PC-3 (cell line): ENCODE data around the gene VAMP4. TPM values are rescaled to one million over a fixed set of nuclear protein-coding genes. Genes with fewer than 3 reads are reported as not detected.

Experiments used
- ATAC-seq: fragments of 200-7000 bp; cut with Tn5 transposase; 2 replicates; pipeline ENCODE4 v1.9.1; 2020; ENCODE audit warnings: mild to moderate bottlenecking, moderate library complexity
- BruUV-seq: library from RNA; stranded (reverse); fragments of 400-500 nt; replicated peaks from 2 replicates; lab custom pipeline; 2021; lab: Mats Ljungman, UMichigan
- CTCF ChIA-PET: fragments of 300-600 bp; sonication (Branson Sonifier 250); formaldehyde crosslinking; loops from one replicate; lab custom pipeline; 2022; ENCODE audit warnings: antibody characterized with exemption; lab: Charles Lee
- POLR2A ChIA-PET: fragments of 300-600 bp; sonication (Branson Sonifier 250); formaldehyde crosslinking; loops from one replicate; lab custom pipeline; 2022; ENCODE audit warnings: antibody characterized with exemption; ENCODE audit not compliant: unreplicated experiment; lab: Charles Lee
- DNase-seq: peaks from one replicate; pipeline ENCODE4 v3.0.0-alpha.2; 2015
- H2AFZ ChIP-seq: fragments of 300-600 bp; sonication (generic); 2 replicates; pipeline ENCODE4 v1.6.0; 2016; ENCODE audit warnings: antibody characterized with exemption, low read length
- H3F3A ChIP-seq: fragments of 300-600 bp; sonication (generic); one replicate; pipeline ENCODE4 v1.6.0; 2017; ENCODE audit warnings: antibody characterized with exemption, low read length, control low read depth, mild to moderate bottlenecking; ENCODE audit not compliant: unreplicated experiment
- H3K27ac ChIP-seq: fragments of 300-600 bp; sonication (generic); 2 replicates; pipeline ENCODE4 v1.5.1; 2016; ENCODE audit warnings: mild to moderate bottlenecking, low read length
- H3K27me3 ChIP-seq: fragments of 300-600 bp; sonication (generic); 2 replicates; pipeline ENCODE4 v1.6.1; 2016; ENCODE audit warnings: low read length, mixed read lengths
- H3K36me3 ChIP-seq: fragments of 300-600 bp; sonication (generic); 2 replicates; pipeline ENCODE4 v1.6.1; 2016; ENCODE audit warnings: low read depth, mixed run types, low read length, mixed read lengths
- H3K4me1 ChIP-seq: fragments of 300-600 bp; sonication (generic); 2 replicates; pipeline ENCODE4 v1.5.1; 2016; ENCODE audit warnings: low read length; ENCODE audit not compliant: insufficient read depth
- H3K4me2 ChIP-seq: fragments of 300-600 bp; sonication (generic); 2 replicates; pipeline ENCODE4 v1.6.0; 2016; ENCODE audit warnings: low read length
- H3K4me3 ChIP-seq: fragments of 300-600 bp; sonication (generic); 2 replicates; pipeline ENCODE4 v1.5.1; 2016; ENCODE audit warnings: mild to moderate bottlenecking, low read length, mixed read lengths
- H3K79me2 ChIP-seq: fragments of 300-600 bp; sonication (generic); 2 replicates; pipeline ENCODE4 v1.6.1; 2017; ENCODE audit warnings: low read length, mixed read lengths
- H3K9ac ChIP-seq: fragments of 300-600 bp; sonication (generic); 2 replicates; pipeline ENCODE4 v1.6.0; 2016; ENCODE audit warnings: mild to moderate bottlenecking, low read length
- H3K9me2 ChIP-seq: fragments of 300-600 bp; sonication (generic); replicated peaks from 2 replicates; pipeline ENCODE4 v1.6.1; 2016; ENCODE audit warnings: mixed run types, low read length, mixed read lengths
- H3K9me3 ChIP-seq: fragments of 300-600 bp; sonication (generic); 2 replicates; pipeline ENCODE4 v1.6.1; 2016; ENCODE audit warnings: low read length, mixed read lengths
- H4K20me1 ChIP-seq: fragments of 300-600 bp; sonication (generic); 2 replicates; pipeline ENCODE4 v1.6.1; 2016; ENCODE audit warnings: low read length, mixed read lengths
- EZH2 ChIP-seq: fragments of 300-600 bp; sonication (generic); IDR thresholded peaks from one replicate; pipeline ENCODE4 v1.6.1; 2017; ENCODE audit warnings: antibody characterized with exemption, mild to moderate bottlenecking, low read length; ENCODE audit not compliant: unreplicated experiment
- EZH2phosphoT487 ChIP-seq: fragments of 300-600 bp; sonication (generic); IDR thresholded peaks from 2 replicates; pipeline ENCODE4 v1.6.1; 2018; ENCODE audit warnings: mild to moderate bottlenecking, antibody characterized with exemption, low read length, borderline replicate concordance
- intact Hi-C: fragments of 100-400 bp; cut with micrococcal nuclease; formaldehyde crosslinking; loops from 2 replicates; pipeline ENCODE4 v1.9.0; 2023
- total RNA-seq: library from RNA; depleted of rRNA; stranded (reverse); fragments of >200 nt; gene quantifications from 2 replicates; pipeline ENCODE4 v1.2.3, GENCODE V29; 2014
- TF ChIP-seq, protein P1 (sequence below): fragments of 300-600 bp; sonication (generic); conservative IDR thresholded peaks from 2 replicates; pipeline ENCODE4 v1.5.1; 2017; ENCODE audit warnings: antibody characterized with exemption, low read depth, mild to moderate bottlenecking, low read length

Gene VAMP4
- total RNA-seq, 1 experiment from 2014 or later, result 7.2 TPM

DNA sequence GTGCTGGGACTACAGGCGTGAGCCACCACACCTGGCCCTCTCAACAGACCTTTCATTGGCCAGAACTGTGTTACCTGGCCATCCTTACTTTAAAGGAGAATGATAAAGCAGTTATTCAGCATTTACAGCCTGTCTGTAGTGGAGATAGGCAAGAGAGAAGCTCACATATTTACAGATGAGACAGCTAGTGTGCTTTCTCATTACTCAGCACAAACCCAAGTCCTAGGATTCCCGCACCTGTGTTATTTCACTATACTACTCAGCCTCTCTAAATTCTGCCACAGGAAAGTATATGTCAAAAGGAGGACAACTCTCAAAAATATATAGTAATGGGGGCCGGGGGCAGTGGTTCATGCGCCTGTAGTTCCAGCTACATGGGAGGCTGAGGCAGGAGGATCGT is 73.5 kb downstream of the VAMP4 start:
- no TSS peak for BruUV-seq
- peaks cover 70% of the 10 kb centered on the region for H3K27me3 ChIP-seq
- no peak overlapping the region for H2AFZ ChIP-seq
- H3K4me2 ChIP-seq, result no peak overlapping the region
- H3K79me2 ChIP-seq, result no peaks in the 10 kb centered on the region
- H3K36me3 ChIP-seq, result no peaks in the 10 kb centered on the region
- H3K4me1 ChIP-seq, result no peaks in the 10 kb centered on the region
- H3F3A ChIP-seq, result no peaks in the 10 kb centered on the region
- no peak overlapping the region for H3K9ac ChIP-seq
- CTCF ChIA-PET, result no interaction called here
- H4K20me1 ChIP-seq, result no peaks in the 10 kb centered on the region
- no peak for DNase-seq
- no peaks in the 10 kb centered on the region for H3K9me3 ChIP-seq
- no peak overlapping the region for H3K4me3 ChIP-seq
- POLR2A ChIA-PET, result interaction anchor here (0.6 kb wide), 1 partner anchor 49 kb away, joined by 4 read pairs; no protein-coding TSS in a partner anchor
- H3K27ac ChIP-seq, result no peak overlapping the region
- TF ChIP-seq, protein P1, sequence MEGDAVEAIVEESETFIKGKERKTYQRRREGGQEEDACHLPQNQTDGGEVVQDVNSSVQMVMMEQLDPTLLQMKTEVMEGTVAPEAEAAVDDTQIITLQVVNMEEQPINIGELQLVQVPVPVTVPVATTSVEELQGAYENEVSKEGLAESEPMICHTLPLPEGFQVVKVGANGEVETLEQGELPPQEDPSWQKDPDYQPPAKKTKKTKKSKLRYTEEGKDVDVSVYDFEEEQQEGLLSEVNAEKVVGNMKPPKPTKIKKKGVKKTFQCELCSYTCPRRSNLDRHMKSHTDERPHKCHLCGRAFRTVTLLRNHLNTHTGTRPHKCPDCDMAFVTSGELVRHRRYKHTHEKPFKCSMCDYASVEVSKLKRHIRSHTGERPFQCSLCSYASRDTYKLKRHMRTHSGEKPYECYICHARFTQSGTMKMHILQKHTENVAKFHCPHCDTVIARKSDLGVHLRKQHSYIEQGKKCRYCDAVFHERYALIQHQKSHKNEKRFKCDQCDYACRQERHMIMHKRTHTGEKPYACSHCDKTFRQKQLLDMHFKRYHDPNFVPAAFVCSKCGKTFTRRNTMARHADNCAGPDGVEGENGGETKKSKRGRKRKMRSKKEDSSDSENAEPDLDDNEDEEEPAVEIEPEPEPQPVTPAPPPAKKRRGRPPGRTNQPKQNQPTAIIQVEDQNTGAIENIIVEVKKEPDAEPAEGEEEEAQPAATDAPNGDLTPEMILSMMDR, result no peak
- TF ChIP-seq EZH2phosphoT487 (no peak), EZH2 (no peak)
- no peaks in the 10 kb centered on the region for H3K9me2 ChIP-seq
- intact Hi-C loops, result no loop called here
- no peak for ATAC-seq

DNA sequence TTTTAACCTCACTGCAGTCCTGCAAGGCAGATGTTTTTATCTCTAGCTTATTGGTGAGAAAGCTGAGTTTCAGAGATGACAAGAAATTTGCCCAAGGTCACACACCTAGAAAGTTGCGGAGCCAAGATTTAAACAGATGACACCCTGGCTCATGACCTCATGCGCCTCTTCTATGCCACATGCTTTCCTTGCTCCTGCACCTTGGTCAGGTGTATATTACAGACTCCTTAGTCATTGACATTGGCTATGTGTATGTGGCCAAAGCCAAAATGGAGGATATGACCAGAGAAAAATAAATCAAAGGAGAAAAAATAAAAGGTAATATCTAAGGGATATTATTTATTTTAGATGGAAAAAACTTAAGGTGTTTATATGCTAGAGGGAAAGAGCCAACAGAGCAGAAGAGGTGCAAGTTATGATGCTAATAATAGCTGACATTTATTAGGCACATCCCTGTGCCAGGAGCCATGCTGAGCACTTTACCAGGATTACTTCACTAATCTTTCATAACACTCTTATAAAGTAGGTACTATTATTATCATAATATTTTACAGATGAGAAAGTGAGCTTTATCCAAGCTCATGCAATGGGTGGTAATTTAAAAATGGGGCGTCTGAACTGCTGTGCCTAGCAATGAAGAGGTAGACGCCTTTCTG is 75.6 kb downstream of the VAMP4 start:
- no peak overlapping the region for H2AFZ ChIP-seq
- no TSS peak for BruUV-seq
- H3K27me3 ChIP-seq, result peaks cover 62% of the 10 kb centered on the region
- H4K20me1 ChIP-seq, result no peaks in the 10 kb centered on the region
- no peak overlapping the region for H3K4me3 ChIP-seq
- no peak overlapping the region for H3K4me2 ChIP-seq
- no peaks in the 10 kb centered on the region for H3K9me2 ChIP-seq
- no peak overlapping the region for H3K27ac ChIP-seq
- DNase-seq, result no peak
- no peaks in the 10 kb centered on the region for H3K36me3 ChIP-seq
- H3K4me1 ChIP-seq, result peaks cover 4% of the 10 kb centered on the region
- no peak for ATAC-seq
- no peaks in the 10 kb centered on the region for H3F3A ChIP-seq
- no peak overlapping the region for H3K9ac ChIP-seq
- POLR2A ChIA-PET, result no interaction called here
- intact Hi-C loops, result no loop called here
- H3K9me3 ChIP-seq, result no peaks in the 10 kb centered on the region
- CTCF ChIA-PET, result no interaction called here
- no peak for TF ChIP-seq EZH2phosphoT487
- no peak for TF ChIP-seq EZH2
- TF ChIP-seq, protein P1, result no peak
- H3K79me2 ChIP-seq, result no peaks in the 10 kb centered on the region

DNA sequence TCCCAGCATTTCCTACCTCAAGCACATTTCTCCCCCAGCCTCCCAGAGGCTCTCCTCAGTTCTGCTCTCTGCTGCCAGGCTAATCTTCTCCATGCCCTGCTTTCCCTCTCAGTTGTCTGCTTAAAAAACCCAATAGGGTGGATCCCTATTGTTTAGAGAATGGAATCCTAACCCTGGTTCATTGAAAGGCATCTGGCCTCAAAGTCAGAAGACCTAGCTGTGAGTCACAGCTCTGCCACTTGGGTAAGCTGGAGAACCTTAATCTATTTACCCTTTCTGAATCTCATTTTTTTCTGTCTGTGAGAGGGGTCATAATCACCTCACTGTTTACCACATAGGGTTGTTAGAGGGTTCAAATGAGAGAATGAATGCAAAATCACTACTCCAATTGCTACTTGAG is 76.9 kb downstream of the VAMP4 start:
- ChIA-PET POLR2A (no interaction called here), CTCF (interaction anchor here (0.6 kb wide), 1 partner anchor 20 kb away, joined by 3 read pairs; no protein-coding TSS in a partner anchor)
- H3K27ac ChIP-seq, result no peak overlapping the region
- H3K9ac ChIP-seq, result no peak overlapping the region
- H3K27me3 ChIP-seq, result peaks cover 61% of the 10 kb centered on the region
- TF ChIP-seq EZH2 (no peak), EZH2phosphoT487 (no peak)
- TF ChIP-seq, protein P1, result no peak
- ATAC-seq (no peak), DNase-seq (no peak)
- H3K4me2 ChIP-seq, result no peak overlapping the region
- BruUV-seq, result no TSS peak
- no peak overlapping the region for H2AFZ ChIP-seq
- H3K4me3 ChIP-seq, result no peak overlapping the region
- H3K36me3 ChIP-seq, result no peaks in the 10 kb centered on the region
- no peaks in the 10 kb centered on the region for H3K79me2 ChIP-seq
- H3F3A ChIP-seq, result no peaks in the 10 kb centered on the region
- H3K9me3 ChIP-seq, result no peaks in the 10 kb centered on the region
- peaks cover 13% of the 10 kb centered on the region for H3K4me1 ChIP-seq
- no peaks in the 10 kb centered on the region for H4K20me1 ChIP-seq
- no peaks in the 10 kb centered on the region for H3K9me2 ChIP-seq
- intact Hi-C loops, result no loop called here
